ENCODE data around the gene RUFY4.

RUFY4 gene

DNA sequence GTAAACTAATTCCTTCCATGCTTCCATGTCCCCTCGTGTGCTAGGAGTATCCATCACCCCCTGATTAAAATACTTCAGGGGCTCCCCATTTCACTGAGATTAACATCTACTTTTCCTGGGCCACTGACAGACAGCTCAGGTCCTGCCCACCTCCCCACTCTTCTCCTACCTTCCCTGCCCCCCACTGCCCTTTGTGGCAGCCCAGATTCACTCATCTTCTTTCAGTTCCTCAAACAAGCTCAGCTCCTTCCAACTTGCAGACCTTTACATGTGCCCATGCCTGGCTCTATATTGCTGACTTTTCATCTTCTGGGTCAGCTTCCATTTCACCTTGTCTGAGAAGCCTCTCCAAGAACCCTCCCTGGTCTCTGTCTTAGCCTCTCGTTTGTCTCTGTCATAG is 12.0 kb downstream of the RUFY4 start:
- H3K4me3 Mint-ChIP-seq, result no peak overlapping the region
- TF ChIP-seq, protein P1, sequence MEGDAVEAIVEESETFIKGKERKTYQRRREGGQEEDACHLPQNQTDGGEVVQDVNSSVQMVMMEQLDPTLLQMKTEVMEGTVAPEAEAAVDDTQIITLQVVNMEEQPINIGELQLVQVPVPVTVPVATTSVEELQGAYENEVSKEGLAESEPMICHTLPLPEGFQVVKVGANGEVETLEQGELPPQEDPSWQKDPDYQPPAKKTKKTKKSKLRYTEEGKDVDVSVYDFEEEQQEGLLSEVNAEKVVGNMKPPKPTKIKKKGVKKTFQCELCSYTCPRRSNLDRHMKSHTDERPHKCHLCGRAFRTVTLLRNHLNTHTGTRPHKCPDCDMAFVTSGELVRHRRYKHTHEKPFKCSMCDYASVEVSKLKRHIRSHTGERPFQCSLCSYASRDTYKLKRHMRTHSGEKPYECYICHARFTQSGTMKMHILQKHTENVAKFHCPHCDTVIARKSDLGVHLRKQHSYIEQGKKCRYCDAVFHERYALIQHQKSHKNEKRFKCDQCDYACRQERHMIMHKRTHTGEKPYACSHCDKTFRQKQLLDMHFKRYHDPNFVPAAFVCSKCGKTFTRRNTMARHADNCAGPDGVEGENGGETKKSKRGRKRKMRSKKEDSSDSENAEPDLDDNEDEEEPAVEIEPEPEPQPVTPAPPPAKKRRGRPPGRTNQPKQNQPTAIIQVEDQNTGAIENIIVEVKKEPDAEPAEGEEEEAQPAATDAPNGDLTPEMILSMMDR (IDR thresholded peaks at IDR 0.05), result no peak
- peaks cover 14% of the 10 kb centered on the region for H3K9me3 Mint-ChIP-seq
- peaks cover 5% of the 10 kb centered on the region for H3K4me1 Mint-ChIP-seq
- H3K27ac Mint-ChIP-seq, result no peak overlapping the region
- DNase-seq, result no peak
- peaks cover 18% of the 10 kb centered on the region for H3K27me3 Mint-ChIP-seq (ENCODE audit: low read depth, poor library complexity)
- no peaks in the 10 kb centered on the region for H3K36me3 Mint-ChIP-seq (ENCODE audit: low read depth)

DNA sequence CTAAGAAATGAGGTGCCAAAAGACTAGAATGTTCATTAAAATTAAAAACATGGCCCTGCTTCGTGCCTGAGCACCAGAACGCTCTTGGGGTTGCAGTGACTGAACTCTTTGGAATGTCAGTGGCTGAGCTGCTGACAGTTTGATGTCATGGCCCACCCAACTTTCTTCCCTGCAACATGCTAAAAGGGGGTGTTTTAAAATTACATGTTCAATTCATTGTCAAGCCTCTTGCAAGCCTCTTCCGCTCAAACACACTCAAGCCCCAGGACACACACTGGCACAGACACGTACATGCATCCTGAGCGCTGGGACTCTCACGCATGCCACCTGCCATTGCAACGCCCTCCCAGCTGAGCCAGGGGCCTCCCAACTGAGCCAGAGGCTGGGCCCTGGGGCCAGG is 12.6 kb downstream of the RUFY4 start:
- Mint-ChIP-seq H3K4me1 (peaks cover 5% of the 10 kb centered on the region), H3K36me3 (ENCODE audit: low read depth) (no peaks in the 10 kb centered on the region), H3K27ac (peak overlapping the region; percentile 20), H3K4me3 (no peak overlapping the region), H3K27me3 (ENCODE audit: low read depth, poor library complexity) (peaks cover 18% of the 10 kb centered on the region), H3K9me3 (peaks cover 21% of the 10 kb centered on the region)
- TF ChIP-seq, protein P1 (IDR thresholded peaks at IDR 0.05), result no peak
- no peak for DNase-seq

DNA sequence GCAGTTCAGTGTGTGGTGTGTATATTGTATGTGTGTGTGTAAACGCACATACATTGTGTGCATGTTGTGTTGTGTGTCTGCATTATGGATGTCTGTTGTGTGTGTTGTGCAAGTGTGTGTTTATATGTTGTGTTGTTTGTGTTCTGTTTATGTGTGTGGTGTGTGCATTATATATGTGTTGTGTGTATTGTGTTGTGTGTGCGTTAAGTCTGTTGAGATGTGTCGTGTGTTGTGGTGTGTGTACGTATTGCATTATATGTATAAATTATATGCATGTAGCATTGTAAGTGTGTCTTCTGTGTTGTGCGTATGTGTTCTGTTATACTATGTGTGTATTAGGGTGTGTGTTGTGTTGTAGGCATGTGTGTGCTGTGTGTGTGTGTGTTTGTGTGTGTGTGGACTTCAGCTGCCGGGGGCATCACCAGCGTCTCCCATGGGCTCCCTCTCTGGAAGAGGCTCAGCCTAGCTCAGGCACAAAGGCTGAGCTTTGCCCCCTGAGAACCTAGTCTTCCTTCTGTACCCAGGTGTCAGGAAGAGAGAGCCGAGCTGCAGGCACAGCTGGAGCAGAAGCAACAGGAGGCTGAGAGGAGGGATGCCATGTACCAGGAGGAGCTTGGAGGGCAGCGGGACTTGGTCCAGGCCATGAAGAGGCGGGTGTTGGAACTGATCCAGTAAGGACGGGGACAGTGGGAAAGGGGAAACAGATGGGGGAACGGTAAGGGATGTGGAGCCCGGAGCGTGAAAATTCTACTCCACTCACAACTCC is 13.7 kb downstream of the RUFY4 start:
- H3K27ac Mint-ChIP-seq, result no peak overlapping the region
- no peak for DNase-seq
- H3K4me3 Mint-ChIP-seq, result no peak overlapping the region
- peaks cover 23% of the 10 kb centered on the region for H3K27me3 Mint-ChIP-seq (ENCODE audit: low read depth, poor library complexity)
- H3K36me3 Mint-ChIP-seq (ENCODE audit: low read depth), result no peaks in the 10 kb centered on the region
- H3K9me3 Mint-ChIP-seq, result peaks cover 26% of the 10 kb centered on the region
- TF ChIP-seq, protein P1 (IDR thresholded peaks at IDR 0.05), result no peak
- H3K4me1 Mint-ChIP-seq, result peaks cover 5% of the 10 kb centered on the region

DNA sequence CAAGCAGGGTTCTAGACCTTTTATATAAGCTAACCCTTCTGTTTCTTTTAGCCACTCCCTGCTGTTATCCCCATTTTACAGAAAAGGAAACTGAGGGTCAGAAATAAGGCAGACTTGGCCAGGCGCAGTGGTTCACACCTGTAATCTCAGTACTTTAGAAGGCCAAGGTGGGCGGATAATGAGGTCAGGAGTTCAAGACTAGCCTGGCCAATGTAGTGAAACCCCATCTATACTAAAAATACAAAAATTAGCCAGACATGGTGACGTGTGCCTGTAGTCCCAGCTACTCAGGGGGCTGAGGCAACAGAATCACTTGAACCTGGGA is 14.3 kb downstream of the RUFY4 start:
- Mint-ChIP-seq H3K27ac (no peak overlapping the region), H3K36me3 (ENCODE audit: low read depth) (no peaks in the 10 kb centered on the region), H3K27me3 (ENCODE audit: low read depth, poor library complexity) (peaks cover 24% of the 10 kb centered on the region), H3K4me3 (no peak overlapping the region), H3K9me3 (peaks cover 27% of the 10 kb centered on the region), H3K4me1 (peaks cover 5% of the 10 kb centered on the region)
- no peak for DNase-seq
- TF ChIP-seq, protein P1 (IDR thresholded peaks at IDR 0.05), result no peak

DNA sequence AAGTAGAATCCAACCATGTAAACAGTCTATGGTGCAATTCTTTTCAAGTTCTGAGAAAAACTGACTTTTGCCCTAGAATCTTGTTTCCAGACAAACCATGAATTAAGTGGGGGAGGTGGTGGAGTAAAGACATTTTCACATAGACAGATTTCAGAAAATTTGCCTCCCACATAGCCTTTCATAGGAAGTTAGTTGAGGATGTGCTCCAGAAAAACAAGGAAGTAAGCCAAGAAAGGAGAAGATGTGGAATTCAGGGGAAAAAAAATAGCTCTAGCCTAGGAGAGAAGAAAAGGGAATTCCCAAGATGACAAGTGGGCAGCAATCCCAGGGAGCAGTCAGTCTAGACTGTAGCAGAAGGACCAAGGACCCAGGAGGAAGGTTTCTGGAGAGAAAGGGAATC is 17.4 kb downstream of the RUFY4 start:
- Mint-ChIP-seq H3K4me3 (no peak overlapping the region), H3K36me3 (ENCODE audit: low read depth) (no peaks in the 10 kb centered on the region), H3K9me3 (peaks cover 34% of the 10 kb centered on the region), H3K27me3 (ENCODE audit: low read depth, poor library complexity) (peaks cover 36% of the 10 kb centered on the region), H3K4me1 (no peaks in the 10 kb centered on the region), H3K27ac (no peak overlapping the region)
- no peak for DNase-seq
- TF ChIP-seq, protein P1 (IDR thresholded peaks at IDR 0.05), result no peak

DNA sequence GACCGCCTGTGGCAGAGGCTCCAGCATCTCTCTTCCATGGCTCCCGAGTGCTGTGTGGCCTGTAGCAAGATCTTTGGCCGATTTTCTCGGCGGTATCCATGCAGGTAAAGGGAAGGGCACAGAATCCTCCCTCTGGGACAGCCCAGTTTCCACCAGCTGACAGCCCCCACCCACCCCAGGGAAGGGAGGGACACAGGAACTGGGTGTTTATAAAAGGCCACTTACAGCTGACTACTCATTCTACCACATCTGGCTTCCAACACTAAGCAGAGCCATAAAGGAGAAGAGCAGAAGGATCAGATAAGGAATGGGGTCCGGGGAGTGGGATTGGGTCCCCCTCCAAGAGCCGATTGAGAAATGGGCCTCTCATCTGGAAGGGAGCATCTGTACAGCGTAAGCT is 20.2 kb downstream of the RUFY4 start:
- no peaks in the 10 kb centered on the region for H3K36me3 Mint-ChIP-seq (ENCODE audit: low read depth)
- H3K27ac Mint-ChIP-seq, result no peak overlapping the region
- TF ChIP-seq, protein P1 (IDR thresholded peaks at IDR 0.05), result no peak
- no peaks in the 10 kb centered on the region for H3K4me1 Mint-ChIP-seq
- DNase-seq, result no peak
- H3K27me3 Mint-ChIP-seq (ENCODE audit: low read depth, poor library complexity), result peaks cover 48% of the 10 kb centered on the region
- H3K4me3 Mint-ChIP-seq, result no peak overlapping the region
- H3K9me3 Mint-ChIP-seq, result peaks cover 34% of the 10 kb centered on the region

Data from nephron progenitor cell (in vitro differentiated cells).